ENCODE data around the gene CANT1. TPM values are rescaled to one million over a fixed set of nuclear protein-coding genes. Genes with fewer than 3 reads are reported as not detected.

Gene CANT1
- total RNA-seq, 4 donors from 2014 or later, result 11.2 to 30.1 (median 21.6) TPM

DNA sequence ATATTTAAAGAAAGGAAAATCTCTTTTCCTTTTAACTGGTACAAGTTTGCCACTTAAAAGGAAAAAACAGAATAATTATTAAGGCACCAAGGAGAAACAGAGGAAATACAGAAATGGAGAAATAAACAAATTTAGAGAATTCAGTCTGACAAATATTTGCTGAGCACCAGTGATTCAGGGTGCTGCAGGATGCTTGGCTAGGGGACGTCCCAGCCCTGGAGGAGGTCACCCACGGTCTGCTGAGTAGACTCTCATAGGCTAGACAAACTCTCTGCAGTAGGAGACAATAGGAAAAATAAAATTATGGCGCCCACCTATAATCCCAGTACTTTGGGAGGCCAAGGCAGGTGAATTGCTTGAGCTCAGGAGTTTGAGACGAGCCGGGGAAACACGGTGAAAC lies 30.3 kb upstream of the CANT1 start:
- H3K36me3 ChIP-seq, result peaks cover 0 to 10% of the 10 kb centered on the region in 2 donors
- no peaks in the 10 kb centered on the region for H3K9me3 ChIP-seq
- no peaks in the 10 kb centered on the region for H3K27me3 ChIP-seq
- peaks cover 0 to 50% (median 10%) of the 10 kb centered on the region in 3 donors for H3K4me1 ChIP-seq
- H3K27ac ChIP-seq, result no peak overlapping the region
- H3K4me3 ChIP-seq, result no peak overlapping the region
- 94% methylated on average over 2 of the region's 6 CpGs; no CpG with 5 or more reads in 1 of the 2 donors for WGBS, 2 donors (ENCODE audit: low coverage in 1 of 2)
- ATAC-seq, result no peak
- TF ChIP-seq EP300 (IDR thresholded peaks at IDR 0.05) (no peak), POLR2AphosphoS5 (IDR thresholded peaks at IDR 0.05) (no peak), POLR2A (IDR thresholded peaks at IDR 0.05) (no peak)
- TF ChIP-seq, protein P1, sequence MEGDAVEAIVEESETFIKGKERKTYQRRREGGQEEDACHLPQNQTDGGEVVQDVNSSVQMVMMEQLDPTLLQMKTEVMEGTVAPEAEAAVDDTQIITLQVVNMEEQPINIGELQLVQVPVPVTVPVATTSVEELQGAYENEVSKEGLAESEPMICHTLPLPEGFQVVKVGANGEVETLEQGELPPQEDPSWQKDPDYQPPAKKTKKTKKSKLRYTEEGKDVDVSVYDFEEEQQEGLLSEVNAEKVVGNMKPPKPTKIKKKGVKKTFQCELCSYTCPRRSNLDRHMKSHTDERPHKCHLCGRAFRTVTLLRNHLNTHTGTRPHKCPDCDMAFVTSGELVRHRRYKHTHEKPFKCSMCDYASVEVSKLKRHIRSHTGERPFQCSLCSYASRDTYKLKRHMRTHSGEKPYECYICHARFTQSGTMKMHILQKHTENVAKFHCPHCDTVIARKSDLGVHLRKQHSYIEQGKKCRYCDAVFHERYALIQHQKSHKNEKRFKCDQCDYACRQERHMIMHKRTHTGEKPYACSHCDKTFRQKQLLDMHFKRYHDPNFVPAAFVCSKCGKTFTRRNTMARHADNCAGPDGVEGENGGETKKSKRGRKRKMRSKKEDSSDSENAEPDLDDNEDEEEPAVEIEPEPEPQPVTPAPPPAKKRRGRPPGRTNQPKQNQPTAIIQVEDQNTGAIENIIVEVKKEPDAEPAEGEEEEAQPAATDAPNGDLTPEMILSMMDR (IDR thresholded peaks at IDR 0.05), result no peak

DNA sequence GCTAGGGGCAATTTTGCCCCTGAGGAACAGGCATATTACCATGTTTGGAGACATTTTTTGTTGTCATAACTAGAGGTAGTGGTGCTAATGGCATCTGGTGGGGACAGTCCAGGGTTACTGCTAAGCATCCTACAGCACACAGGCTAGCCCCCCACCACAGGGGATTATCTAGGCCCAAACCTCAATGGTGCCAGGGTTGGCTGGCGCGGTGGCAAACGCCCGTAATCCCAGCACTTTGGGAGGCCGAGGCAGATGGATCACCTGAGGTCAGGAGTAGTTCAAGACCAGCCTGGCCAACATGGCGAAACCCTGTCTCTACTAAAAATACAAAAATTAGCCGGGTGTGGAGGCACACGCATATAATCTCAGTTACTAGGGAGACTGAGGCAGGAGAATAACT lies 29.6 kb upstream of the CANT1 start:
- no peak for ATAC-seq
- 73 to 87% methylated on average over 3 to 4 of the region's 8 CpGs for WGBS, 2 donors (ENCODE audit: low coverage in 1 of 2)

DNA sequence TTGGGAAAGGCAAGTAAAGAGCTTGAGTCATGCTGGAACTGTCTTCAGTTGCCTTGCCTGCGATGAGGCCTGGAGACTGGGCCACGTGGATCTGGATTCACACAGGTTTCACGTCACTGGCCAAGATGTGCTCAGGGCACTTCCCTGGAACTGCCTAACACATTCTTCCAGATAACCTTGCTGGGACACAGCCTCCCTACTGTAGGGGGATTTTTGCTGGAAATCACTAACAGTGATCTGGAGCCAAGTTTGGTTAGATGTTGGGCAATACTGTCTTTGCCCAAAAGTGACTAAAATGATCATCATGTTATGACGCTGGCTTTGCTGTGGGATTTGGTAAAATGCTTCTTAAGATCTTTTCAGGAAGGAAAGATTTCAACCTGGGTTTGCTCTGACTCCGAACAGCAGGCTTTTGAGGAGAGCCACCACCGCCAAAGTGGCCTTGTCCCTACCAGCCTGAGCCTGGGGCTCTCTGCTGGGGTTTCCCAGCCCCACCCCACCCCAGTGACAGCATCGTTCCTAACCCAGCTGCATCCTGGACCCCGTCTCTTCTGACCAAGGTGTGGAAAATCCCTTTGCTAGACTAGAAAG lies 29.1 kb upstream of the CANT1 start:
- H3K4me1 ChIP-seq, result peaks cover 0 to 62% (median 22%) of the 10 kb centered on the region in 3 donors
- H3K9me3 ChIP-seq, result no peaks in the 10 kb centered on the region
- no peak overlapping the region for H3K4me3 ChIP-seq
- 75 to 76% methylated on average over 2 to 4 of the region's 8 CpGs for WGBS, 2 donors (ENCODE audit: low coverage in 1 of 2)
- TF ChIP-seq POLR2A (IDR thresholded peaks at IDR 0.05) (no peak), POLR2AphosphoS5 (IDR thresholded peaks at IDR 0.05) (peak; percentile 66), EP300 (IDR thresholded peaks at IDR 0.05) (no peak)
- TF ChIP-seq, protein P1 (IDR thresholded peaks at IDR 0.05), result no peak
- peak overlapping the region in 3 of 4 donors; percentile 60 to 68 (median 64) for H3K27ac ChIP-seq
- ATAC-seq, result peak; percentile 85
- H3K36me3 ChIP-seq, result no peaks in the 10 kb centered on the region
- H3K27me3 ChIP-seq, result no peaks in the 10 kb centered on the region

More for the DNA sequence above, 29.6 kb upstream of the CANT1 start:
- H3K27me3 ChIP-seq, result no peaks in the 10 kb centered on the region
- H3K9me3 ChIP-seq, result no peaks in the 10 kb centered on the region
- H3K27ac ChIP-seq, result peak overlapping the region in 3 of 4 donors; percentile 60 to 68 (median 64)
- no peak overlapping the region for H3K4me3 ChIP-seq
- TF ChIP-seq POLR2A (IDR thresholded peaks at IDR 0.05) (no peak), EP300 (IDR thresholded peaks at IDR 0.05) (no peak), POLR2AphosphoS5 (IDR thresholded peaks at IDR 0.05) (no peak)
- TF ChIP-seq, protein P1 (IDR thresholded peaks at IDR 0.05), result no peak
- peaks cover 0 to 5% of the 10 kb centered on the region in 2 donors for H3K36me3 ChIP-seq
- peaks cover 0 to 57% (median 17%) of the 10 kb centered on the region in 3 donors for H3K4me1 ChIP-seq

DNA sequence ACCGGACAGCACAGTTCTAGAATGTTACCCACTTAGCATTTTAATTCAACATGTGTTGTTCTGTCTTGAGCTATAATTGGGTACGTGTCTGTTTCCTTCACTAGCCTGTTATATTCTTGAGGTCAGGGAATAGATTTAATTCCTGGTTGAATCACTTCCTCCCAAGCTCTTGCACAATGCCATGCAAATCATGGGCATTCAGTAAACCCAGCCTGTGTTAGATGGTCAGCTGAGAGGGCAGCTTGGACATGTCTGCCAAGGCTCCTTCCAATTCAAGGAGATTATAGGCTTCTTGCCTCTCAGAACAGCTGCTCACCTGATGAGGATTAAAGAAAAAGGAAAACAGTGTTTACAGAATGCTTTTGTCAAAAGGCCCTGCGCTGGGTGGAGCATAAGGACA lies 27.0 kb upstream of the CANT1 start:
- Histone ChIP-seq H3K4me3 (no peak overlapping the region), H3K4me1 (peaks cover 0 to 69% (median 29%) of the 10 kb centered on the region in 3 donors), H3K9me3 (no peaks in the 10 kb centered on the region), H3K36me3 (no peaks in the 10 kb centered on the region), H3K27me3 (no peaks in the 10 kb centered on the region), H3K27ac (peak overlapping the region in 3 of 4 donors; percentile 15 to 46 (median 42))
- TF ChIP-seq EP300 (IDR thresholded peaks at IDR 0.05), result no peak
- TF ChIP-seq POLR2AphosphoS5 (IDR thresholded peaks at IDR 0.05), result peak; percentile 44
- WGBS, 2 donors (ENCODE audit: low coverage in 1 of 2), result 66 to 82% methylated on average over 3 of the region's 3 CpGs
- ATAC-seq, result peak; percentile 38

DNA sequence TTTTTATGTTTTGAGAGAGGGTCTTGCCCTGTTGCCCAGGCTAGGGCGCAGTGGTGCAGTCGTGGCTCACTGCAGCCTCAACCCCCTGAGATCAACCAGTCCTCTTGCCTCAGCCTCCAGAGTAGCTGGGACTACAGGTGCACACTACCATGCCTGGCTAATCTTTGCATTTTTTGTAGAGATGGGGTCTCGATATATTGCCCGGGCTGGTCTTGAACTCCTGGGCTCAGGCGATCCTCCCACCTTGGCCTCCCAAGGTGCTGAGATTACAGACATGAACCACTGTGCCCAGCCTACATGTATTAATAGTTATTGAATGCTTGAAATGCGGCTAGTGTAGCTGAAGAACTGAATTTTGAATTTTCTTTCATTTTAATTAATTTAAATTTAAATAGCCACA lies 26.6 kb upstream of the CANT1 start:
- TF ChIP-seq EP300 (IDR thresholded peaks at IDR 0.05), result no peak
- TF ChIP-seq POLR2A (IDR thresholded peaks at IDR 0.05), result no peak
- TF ChIP-seq POLR2AphosphoS5 (IDR thresholded peaks at IDR 0.05), result no peak
- TF ChIP-seq, protein P1 (IDR thresholded peaks at IDR 0.05), result no peak
- Histone ChIP-seq H3K4me3 (no peak overlapping the region), H3K4me1 (peaks cover 0 to 69% (median 29%) of the 10 kb centered on the region in 3 donors), H3K27ac (peak overlapping the region in 3 of 4 donors; percentile 15 to 46 (median 42)), H3K27me3 (no peaks in the 10 kb centered on the region), H3K9me3 (no peaks in the 10 kb centered on the region), H3K36me3 (no peaks in the 10 kb centered on the region)
- ATAC-seq, result no peak
- 88 to 100% methylated on average over 4 of the region's 6 CpGs for WGBS, 2 donors (ENCODE audit: low coverage in 1 of 2)
